HUES64 (cell line): ENCODE data around the gene NAPB.

Experiments used
- H3K27ac ChIP-seq: 2 replicates; pipeline ENCODE4 v1.7.0; 2013; ENCODE audit warnings: low read depth, low read length, inconsistent platforms
- H3K27me3 ChIP-seq: 2 replicates; pipeline ENCODE4 v1.6.1; 2013; ENCODE audit warnings: mild to moderate bottlenecking, low read length; ENCODE audit not compliant: insufficient read depth
- H3K36me3 ChIP-seq: 2 replicates; pipeline ENCODE4 v1.6.1; 2013; ENCODE audit warnings: mild to moderate bottlenecking, low read length; ENCODE audit not compliant: insufficient read depth
- H3K4me1 ChIP-seq: 2 replicates; pipeline ENCODE4 v1.6.1; 2013; ENCODE audit warnings: mild to moderate bottlenecking, low read length, moderate library complexity; ENCODE audit not compliant: insufficient read depth
- H3K4me3 ChIP-seq: 2 replicates; pipeline ENCODE4 v1.5.1; 2013; ENCODE audit warnings: mild to moderate bottlenecking, low read length, moderate library complexity
- H3K9ac ChIP-seq: 2 replicates; pipeline ENCODE4 v1.6.1; 2013; ENCODE audit warnings: mild to moderate bottlenecking, low read depth, low read length
- H3K9me3 ChIP-seq: 2 replicates; pipeline ENCODE4 v1.6.1; 2013; ENCODE audit warnings: low read depth, low read length; ENCODE audit not compliant: insufficient read depth
- WGBS: fragments of 150-250, 120-280 bp; methylation state at CpG from one replicate; pipeline ENCODE4 v1.1.7; 2013; ENCODE audit warnings: missing lambda C conversion rate; 5-methylcytosine and 5-hydroxymethylcytosine counted together

The NAPB gene

GRCh38 chr20:23339986-23340385 lies 81.3 kb downstream of the NAPB start:
- Histone ChIP-seq H3K4me3 (no peak overlapping the region), H3K9ac (no peak overlapping the region), H3K27ac (no peak overlapping the region), H3K9me3 (no peaks in the 10 kb centered on the region), H3K4me1 (peaks cover 8% of the 10 kb centered on the region; the same call in 1 of the 2 replicates), H3K27me3 (no peaks in the 10 kb centered on the region), H3K36me3 (no peaks in the 10 kb centered on the region)
- WGBS, result 88% methylated on average over 13 of the region's 13 CpGs

GRCh38 chr20:23337312-23337711 lies 84.0 kb downstream of the NAPB start:
- H3K27ac ChIP-seq, result no peak overlapping the region
- peaks cover 8% of the 10 kb centered on the region; the same call in 1 of the 2 replicates for H3K4me1 ChIP-seq
- H3K4me3 ChIP-seq, result no peak overlapping the region
- no peaks in the 10 kb centered on the region for H3K9me3 ChIP-seq
- no peaks in the 10 kb centered on the region for H3K27me3 ChIP-seq
- no peaks in the 10 kb centered on the region for H3K36me3 ChIP-seq
- H3K9ac ChIP-seq, result no peak overlapping the region

DNA sequence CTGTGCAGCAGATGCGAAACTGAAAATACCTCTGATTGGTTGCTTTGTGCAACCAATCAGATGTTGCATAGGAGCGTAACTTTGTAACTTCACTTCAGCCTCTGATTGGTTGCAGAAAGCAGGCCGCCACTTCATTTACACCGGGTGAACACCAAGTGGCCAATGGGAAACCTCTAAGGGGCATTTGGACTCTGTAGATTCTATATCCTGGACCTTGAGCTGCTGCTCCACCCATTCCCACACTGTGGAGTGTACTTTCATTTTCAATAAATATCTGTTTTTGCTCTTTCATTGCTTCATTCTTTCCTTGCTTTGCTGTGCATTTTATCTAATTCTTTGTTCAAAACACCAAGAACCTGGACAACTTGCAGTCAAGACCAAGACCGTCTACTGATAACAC lies 84.8 kb downstream of the NAPB start:
- no peak overlapping the region for H3K4me3 ChIP-seq
- WGBS, result 93% methylated on average over 5 of the region's 5 CpGs
- no peak overlapping the region for H3K27ac ChIP-seq
- H3K27me3 ChIP-seq, result no peaks in the 10 kb centered on the region
- H3K9me3 ChIP-seq, result no peaks in the 10 kb centered on the region
- H3K9ac ChIP-seq, result no peak overlapping the region
- H3K4me1 ChIP-seq, result peaks cover 8% of the 10 kb centered on the region; the same call in 1 of the 2 replicates
- no peaks in the 10 kb centered on the region for H3K36me3 ChIP-seq

- H3K4me3 ChIP-seq, result no peak overlapping the region
- H3K27me3 ChIP-seq, result no peaks in the 10 kb centered on the region
- peaks cover 8% of the 10 kb centered on the region; the same call in 1 of the 2 replicates for H3K4me1 ChIP-seq
- no peaks in the 10 kb centered on the region for H3K9me3 ChIP-seq
- no peak overlapping the region for H3K27ac ChIP-seq
- H3K9ac ChIP-seq, result no peak overlapping the region
- H3K36me3 ChIP-seq, result no peaks in the 10 kb centered on the region
- 97% methylated on average over 5 of the region's 5 CpGs for WGBS
Observed at GRCh38 chr20:23335521-23335920, 85.8 kb downstream of the NAPB start.

DNA sequence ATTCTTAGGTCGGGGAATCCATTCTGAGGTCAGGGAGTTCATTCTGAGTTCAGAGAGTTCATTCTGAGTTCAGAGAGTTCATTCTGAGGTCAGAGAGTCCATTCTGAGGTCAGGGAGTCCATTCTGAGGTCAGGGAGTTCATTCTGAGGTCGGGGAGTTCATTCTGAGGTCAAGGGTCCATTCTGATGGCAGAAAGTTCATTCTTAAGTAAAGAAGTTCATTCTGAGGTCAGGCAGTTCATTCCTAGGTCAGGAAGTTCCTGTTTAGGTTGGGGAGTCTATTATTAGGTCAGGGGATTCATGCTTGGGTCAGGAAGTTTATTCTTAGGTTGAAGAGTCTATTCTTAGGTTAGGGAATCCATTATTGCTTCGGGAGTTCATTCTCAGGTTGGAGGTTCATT lies 87.2 kb downstream of the NAPB start:
- Histone ChIP-seq H3K27ac (no peak overlapping the region), H3K4me1 (peaks cover 8% of the 10 kb centered on the region; the same call in 1 of the 2 replicates), H3K9ac (no peak overlapping the region), H3K27me3 (no peaks in the 10 kb centered on the region), H3K9me3 (no peaks in the 10 kb centered on the region), H3K4me3 (no peak overlapping the region), H3K36me3 (no peaks in the 10 kb centered on the region)
- WGBS, result 79% methylated on average over 3 of the region's 3 CpGs

GRCh38 chr20:23332467-23332866 lies 88.8 kb downstream of the NAPB start:
- Histone ChIP-seq H3K27ac (no peak overlapping the region), H3K4me3 (no peak overlapping the region), H3K36me3 (no peaks in the 10 kb centered on the region), H3K9ac (no peak overlapping the region), H3K4me1 (peaks cover 5% of the 10 kb centered on the region; the same call in 1 of the 2 replicates), H3K9me3 (no peaks in the 10 kb centered on the region), H3K27me3 (no peaks in the 10 kb centered on the region)
- 78% methylated on average over 2 of the region's 2 CpGs for WGBS

GRCh38 chr20:23331450-23332350 lies 89.6 kb downstream of the NAPB start:
- Histone ChIP-seq H3K27me3 (no peaks in the 10 kb centered on the region), H3K4me1 (no peaks in the 10 kb centered on the region), H3K9me3 (no peaks in the 10 kb centered on the region), H3K4me3 (no peak overlapping the region), H3K27ac (no peak overlapping the region), H3K36me3 (no peaks in the 10 kb centered on the region), H3K9ac (no peak overlapping the region)
- WGBS, result 90% methylated on average over 8 of the region's 8 CpGs

DNA sequence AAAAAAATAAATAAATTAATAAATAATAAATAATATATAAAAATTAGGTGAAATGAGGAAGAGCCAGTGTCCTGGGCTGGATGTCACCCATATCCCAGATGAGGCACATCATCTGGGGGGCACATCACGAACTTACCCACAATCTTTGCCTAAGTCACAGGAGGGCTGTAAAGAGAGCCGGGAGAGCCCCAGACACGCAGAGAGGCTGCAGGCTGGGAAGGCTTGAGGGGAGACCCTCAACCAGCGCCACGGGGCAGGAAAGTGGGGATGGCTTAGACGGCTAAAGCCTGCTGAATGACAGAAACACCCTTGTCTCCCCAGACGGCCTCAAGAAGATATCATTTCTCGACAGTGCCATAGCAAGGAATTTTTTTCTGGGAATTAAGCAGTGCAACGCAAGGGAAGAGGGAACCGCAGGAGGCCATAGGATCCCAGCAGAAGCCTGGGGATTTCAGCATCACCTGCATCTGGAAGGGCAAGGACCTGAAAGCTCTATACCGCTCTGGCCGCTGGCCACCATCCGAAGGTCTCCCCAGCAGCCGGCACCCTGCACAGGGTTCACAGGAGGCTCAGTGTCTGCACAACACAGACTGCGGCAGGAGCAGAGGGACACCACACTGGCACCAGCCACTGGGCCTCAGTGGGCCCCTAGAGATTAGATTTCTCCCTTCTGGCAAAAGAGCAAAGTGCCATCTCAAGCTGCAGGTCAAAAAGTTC lies 93.5 kb downstream of the NAPB start:
- H3K9ac ChIP-seq, result no peak overlapping the region
- no peaks in the 10 kb centered on the region for H3K27me3 ChIP-seq
- 93% methylated on average over 15 of the region's 15 CpGs for WGBS

DNA sequence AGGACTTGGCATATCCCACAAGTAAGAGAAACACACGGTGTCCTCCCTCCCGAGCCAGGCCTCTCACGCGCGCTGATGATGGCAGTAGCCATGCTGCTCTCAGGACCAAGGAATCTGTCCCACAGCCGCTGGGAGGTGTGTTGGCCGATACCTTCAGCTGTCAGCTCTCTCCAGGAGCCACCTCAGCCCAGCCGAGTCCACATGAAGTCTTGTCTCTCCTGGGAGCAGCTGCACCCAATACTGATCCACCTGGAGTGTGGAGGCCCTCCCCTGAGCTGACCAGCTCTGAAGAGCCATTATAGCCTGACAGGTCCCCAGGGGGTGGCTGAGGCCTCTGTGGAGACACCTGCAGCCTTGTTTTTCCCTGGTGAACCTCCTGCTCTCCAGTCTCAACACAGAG lies 94.5 kb downstream of the NAPB start:
- H3K27me3 ChIP-seq, result no peaks in the 10 kb centered on the region
- H3K27ac ChIP-seq, result no peak overlapping the region
- no peak overlapping the region for H3K9ac ChIP-seq
- H3K4me1 ChIP-seq, result peaks cover 6% of the 10 kb centered on the region
- H3K4me3 ChIP-seq, result no peak overlapping the region
- H3K9me3 ChIP-seq, result no peaks in the 10 kb centered on the region
- WGBS, result 97% methylated on average over 8 of the region's 8 CpGs
- H3K36me3 ChIP-seq, result no peaks in the 10 kb centered on the region

More for the DNA sequence above, 93.5 kb downstream of the NAPB start:
- no peak overlapping the region for H3K27ac ChIP-seq
- peaks cover 6% of the 10 kb centered on the region for H3K4me1 ChIP-seq
- no peaks in the 10 kb centered on the region for H3K9me3 ChIP-seq
- H3K36me3 ChIP-seq, result no peaks in the 10 kb centered on the region
- H3K4me3 ChIP-seq, result no peak overlapping the region

- no peaks in the 10 kb centered on the region for H3K36me3 ChIP-seq
- H3K9me3 ChIP-seq, result no peaks in the 10 kb centered on the region
- peaks cover 6% of the 10 kb centered on the region for H3K4me1 ChIP-seq
- no peak overlapping the region for H3K4me3 ChIP-seq
- no peak overlapping the region for H3K9ac ChIP-seq
- no peaks in the 10 kb centered on the region for H3K27me3 ChIP-seq
- H3K27ac ChIP-seq, result no peak overlapping the region
- whole genome bisulfite sequencing, result 38% methylated on average over 3 of the region's 3 CpGs
Observed at GRCh38 chr20:23325107-23325506, 96.2 kb downstream of the NAPB start.
